ENCODE measurements around the gene CIITA. TPM values are rescaled to one million over a fixed set of nuclear protein-coding genes. Genes with fewer than 3 reads are reported as not detected.
A peak's percentile ranks its signal among the peaks of the same experiment; 100 is the strongest.

The CIITA gene
- total and polyA plus RNA-seq, 4 experiments from 2014 or later: 0.08 to 1.6 (median 1.5) TPM

DNA sequence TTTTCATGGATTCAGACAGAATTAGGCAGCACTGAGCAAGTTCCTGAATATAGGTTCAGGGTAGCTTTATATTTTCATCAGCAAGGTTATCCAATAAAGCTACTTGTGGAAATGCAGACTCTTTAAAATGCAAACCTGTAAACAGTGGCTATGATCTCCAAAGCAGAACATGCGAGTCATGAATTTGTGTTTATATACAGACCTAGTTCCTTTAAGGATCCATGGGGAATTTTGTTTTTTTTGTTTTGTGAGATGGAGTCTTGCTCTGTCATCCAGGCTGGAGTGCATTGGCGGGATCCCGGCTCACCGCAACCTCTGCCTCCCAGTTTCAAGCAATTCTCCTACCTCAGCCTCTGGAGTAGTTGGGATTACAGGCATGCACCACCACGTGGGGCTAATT is 82.2 kb downstream of the CIITA start:
- peaks cover 22% of the 10 kb centered on the region for H3K4me1 ChIP-seq (ENCODE audit: insufficient read depth, low read length)
- H3K27me3 Mint-ChIP-seq: no peaks in the 10 kb centered on the region
- H3K36me3 Mint-ChIP-seq: peaks cover 33 to 44% of the 10 kb centered on the region in 2 donors
- no peaks in the 10 kb centered on the region for H3K27me3 ChIP-seq (ENCODE audit: insufficient read depth, low read length)
- no peak overlapping the region for H3K27ac ChIP-seq (ENCODE audit: low read depth, low read length)
- ChIA-PET POLR2A (ENCODE audit: partially characterized antibody) (interaction anchor here (0.6 kb wide), 1 partner anchor 756 kb away, joined by 3 read pairs; no protein-coding TSS in a partner anchor), CTCF (ENCODE audit: partially characterized antibody) (interaction anchor here (0.6 to 11.6 kb wide), 5 partner anchors 8 to 397 kb away, joined by 3 to 120 read pairs (median 4); no protein-coding TSS in a partner anchor)
- H3K36me3 ChIP-seq (ENCODE audit: insufficient read depth, low read length): peaks cover 31% of the 10 kb centered on the region
- H3K9me3 ChIP-seq (ENCODE audit: control insufficient read depth in 1 of 2, low read length in 2 of 2): no peaks in the 10 kb centered on the region
- no peaks in the 10 kb centered on the region for H3K9me3 Mint-ChIP-seq
- H3K27ac Mint-ChIP-seq: no peak overlapping the region
- H3K4me1 Mint-ChIP-seq: peaks cover 17 to 35% (median 28%) of the 10 kb centered on the region in 4 donors
- intact Hi-C loops (cut with micrococcal nuclease): no loop called here
- H3K4me3 ChIP-seq (ENCODE audit: low read length in 2 of 2): no peak overlapping the region
- H3K4me3 Mint-ChIP-seq: no peak overlapping the region
- no peak for DNase-seq

DNA sequence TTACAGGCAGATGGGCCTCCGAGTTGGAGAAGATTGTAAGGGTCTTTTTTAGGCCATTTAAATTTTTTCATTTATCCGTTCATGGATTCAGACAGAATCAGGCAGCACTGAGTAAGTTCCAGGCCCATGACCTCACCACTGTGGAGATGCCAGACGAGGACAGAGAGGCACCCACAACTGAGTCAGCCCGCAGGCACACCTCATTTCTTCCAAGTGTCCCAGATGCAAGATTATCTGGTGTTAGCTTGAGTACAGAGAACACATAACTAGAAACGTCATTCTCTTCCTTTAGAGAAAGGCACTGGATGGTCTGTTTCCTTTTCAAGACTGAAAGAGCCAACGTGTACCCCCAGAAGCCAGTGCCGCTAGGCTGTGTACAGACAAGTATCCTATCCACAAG is 84.2 kb downstream of the CIITA start:
- H3K4me1 ChIP-seq (ENCODE audit: insufficient read depth, low read length): peaks cover 34% of the 10 kb centered on the region
- intact Hi-C loops (cut with micrococcal nuclease): loop anchor here (5.0 kb wide), 2 partner anchors 571 to 1106 kb away; no protein-coding TSS in a partner anchor
- ChIA-PET CTCF (ENCODE audit: partially characterized antibody) (interaction anchor here (0.9 to 13.2 kb wide), 6 partner anchors 10 to 753 kb away, joined by 3 to 197 read pairs (median 53); partner anchors contain the start of gene SOCS1), POLR2A (ENCODE audit: partially characterized antibody) (no interaction called here)
- Mint-ChIP-seq H3K27ac (peak overlapping the region in 2 of 7 donors; percentile 32 to 47), H3K4me1 (peaks cover 24 to 43% (median 35%) of the 10 kb centered on the region in 4 donors), H3K9me3 (no peaks in the 10 kb centered on the region), H3K36me3 (peaks cover 37 to 50% of the 10 kb centered on the region in 2 donors), H3K4me3 (no peak overlapping the region), H3K27me3 (no peaks in the 10 kb centered on the region)
- no peaks in the 10 kb centered on the region for H3K9me3 ChIP-seq (ENCODE audit: control insufficient read depth in 1 of 2, low read length in 2 of 2)
- no peak overlapping the region for H3K27ac ChIP-seq (ENCODE audit: low read depth, low read length)
- no peaks in the 10 kb centered on the region for H3K27me3 ChIP-seq (ENCODE audit: insufficient read depth, low read length)
- DNase-seq: no peak
- no peak overlapping the region for H3K4me3 ChIP-seq (ENCODE audit: low read length in 2 of 2)
- peaks cover 31% of the 10 kb centered on the region for H3K36me3 ChIP-seq (ENCODE audit: insufficient read depth, low read length)

DNA sequence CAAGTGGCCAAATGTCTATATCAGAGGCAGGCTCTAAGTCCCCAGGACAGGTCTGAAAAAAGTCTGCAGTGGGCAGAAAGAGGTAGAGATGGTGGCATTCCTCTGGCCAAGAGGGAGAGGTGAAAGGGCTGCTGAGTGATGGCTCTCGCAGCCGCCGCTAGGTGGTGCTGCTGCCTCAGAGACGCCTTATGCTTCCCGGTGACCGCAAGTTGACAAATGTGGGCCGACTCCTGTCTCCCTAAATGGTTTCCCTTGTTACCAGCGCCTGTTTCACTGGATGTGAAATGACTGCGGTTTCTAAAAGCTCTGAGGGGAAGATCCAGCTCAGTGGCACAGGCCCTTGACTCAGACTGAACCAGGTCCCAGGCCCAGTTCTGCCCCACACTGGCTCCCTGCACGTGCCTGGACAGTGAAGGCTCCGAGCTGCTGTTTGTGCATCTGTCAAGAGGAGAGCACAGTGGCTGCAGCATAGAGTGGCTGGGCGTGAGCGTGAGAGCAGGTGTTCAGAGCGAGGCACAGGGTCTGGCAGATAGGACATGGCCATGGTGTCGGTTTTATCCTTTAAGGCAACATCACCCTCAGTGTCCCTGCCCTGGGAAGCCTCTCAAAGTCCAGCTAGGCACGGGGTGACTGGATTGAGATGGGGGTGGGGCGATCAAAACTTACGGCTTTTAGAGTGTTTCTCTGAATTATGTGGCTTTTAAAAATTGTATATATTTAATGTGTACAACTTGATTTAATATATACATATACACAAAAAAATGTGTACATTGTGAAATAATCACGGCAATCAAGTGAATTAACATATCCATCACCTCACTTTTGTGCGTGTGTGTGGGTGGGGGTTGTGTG is 87.3 kb downstream of the CIITA start:
- Mint-ChIP-seq H3K36me3 (peaks cover 31 to 54% of the 10 kb centered on the region in 2 donors), H3K4me3 (peak overlapping the region in 7 of 8 donors; percentile 68 to 83 (median 75)), H3K27me3 (no peaks in the 10 kb centered on the region), H3K4me1 (peaks cover 21 to 39% (median 26%) of the 10 kb centered on the region in 4 donors), H3K27ac (peak overlapping the region; percentile 88 to 95 (median 92)), H3K9me3 (no peaks in the 10 kb centered on the region)
- H3K27ac ChIP-seq (ENCODE audit: low read depth, low read length): peak overlapping the region; percentile 63
- intact Hi-C loops (cut with micrococcal nuclease): loop anchor here (1.0 to 5.0 kb wide), 9 partner anchors 294 to 1103 kb away; no protein-coding TSS in a partner anchor
- peaks cover 15% of the 10 kb centered on the region for H3K36me3 ChIP-seq (ENCODE audit: insufficient read depth, low read length)
- peaks cover 20% of the 10 kb centered on the region for H3K4me1 ChIP-seq (ENCODE audit: insufficient read depth, low read length)
- DNase-seq: peak; percentile 71 to 82 (median 77)
- H3K9me3 ChIP-seq (ENCODE audit: control insufficient read depth in 1 of 2, low read length in 2 of 2): no peaks in the 10 kb centered on the region
- ChIA-PET CTCF (ENCODE audit: partially characterized antibody) (interaction anchor here (0.8 to 13.2 kb wide), 48 partner anchors 8 to 1131 kb away, joined by 3 to 197 read pairs (median 4); partner anchors contain the start of genes CLEC16A, SOCS1 and TXNDC11), POLR2A (ENCODE audit: partially characterized antibody) (interaction anchor here (0.9 to 7.3 kb wide), 11 partner anchors 14 to 394 kb away, joined by 3 to 83 read pairs (median 5); partner anchors contain the start of genes CLEC16A, DEXI, RMI2 and SOCS1)
- H3K4me3 ChIP-seq (ENCODE audit: low read length in 2 of 2): peak overlapping the region in 1 of 2 donors; percentile 39
- H3K27me3 ChIP-seq (ENCODE audit: insufficient read depth, low read length): no peaks in the 10 kb centered on the region

DNA sequence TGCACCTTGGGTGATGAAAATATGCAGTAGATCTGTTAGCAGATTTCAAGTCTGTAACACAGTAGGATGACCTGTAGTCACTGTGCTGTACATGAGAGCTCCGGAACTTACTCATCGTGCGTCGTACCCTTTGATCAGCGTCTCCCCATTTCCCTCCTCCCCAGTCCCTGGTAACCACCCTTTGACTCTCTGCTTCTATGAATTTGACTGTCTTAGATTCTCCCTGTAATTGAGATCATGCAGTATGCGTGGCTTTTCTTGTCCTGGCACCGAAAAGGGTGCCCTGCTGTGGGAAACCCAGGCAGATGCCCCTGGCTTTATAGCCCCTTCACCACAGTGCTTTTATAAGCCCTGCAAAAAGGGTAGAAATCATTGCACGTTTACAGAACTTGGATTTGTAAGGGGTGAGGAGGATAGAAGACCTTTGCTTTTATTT is 87.9 kb downstream of the CIITA start:
- POLR2A ChIA-PET (ENCODE audit: partially characterized antibody): interaction anchor here (0.9 to 7.3 kb wide), 8 partner anchors 22 to 394 kb away, joined by 3 to 83 read pairs (median 6); partner anchors contain the start of genes DEXI, RMI2 and SOCS1
- intact Hi-C loops (cut with micrococcal nuclease): loop anchor here (1.0 to 5.0 kb wide), 9 partner anchors 293 to 1102 kb away; no protein-coding TSS in a partner anchor
- CTCF ChIA-PET (ENCODE audit: partially characterized antibody): interaction anchor here (0.8 to 13.2 kb wide), 30 partner anchors 8 to 750 kb away, joined by 3 to 197 read pairs (median 6); partner anchors contain the start of gene SOCS1
- H3K4me1 Mint-ChIP-seq: peaks cover 21 to 39% (median 26%) of the 10 kb centered on the region in 4 donors
- H3K4me3 Mint-ChIP-seq: peak overlapping the region in 7 of 8 donors; percentile 3 to 83 (median 68)
- peaks cover 15% of the 10 kb centered on the region for H3K36me3 ChIP-seq (ENCODE audit: insufficient read depth, low read length)
- peak; percentile 65 to 91 (median 75) for DNase-seq
- H3K36me3 Mint-ChIP-seq: peaks cover 32 to 52% of the 10 kb centered on the region in 2 donors
- H3K27me3 ChIP-seq (ENCODE audit: insufficient read depth, low read length): no peaks in the 10 kb centered on the region
- no peaks in the 10 kb centered on the region for H3K9me3 ChIP-seq (ENCODE audit: control insufficient read depth in 1 of 2, low read length in 2 of 2)
- H3K27me3 Mint-ChIP-seq: no peaks in the 10 kb centered on the region
- peaks cover 20% of the 10 kb centered on the region for H3K4me1 ChIP-seq (ENCODE audit: insufficient read depth, low read length)
- no peak overlapping the region for H3K4me3 ChIP-seq (ENCODE audit: low read length in 2 of 2)
- peak overlapping the region; percentile 88 to 95 (median 92) for H3K27ac Mint-ChIP-seq
- H3K27ac ChIP-seq (ENCODE audit: low read depth, low read length): peak overlapping the region; percentile 45
- H3K9me3 Mint-ChIP-seq: no peaks in the 10 kb centered on the region

DNA sequence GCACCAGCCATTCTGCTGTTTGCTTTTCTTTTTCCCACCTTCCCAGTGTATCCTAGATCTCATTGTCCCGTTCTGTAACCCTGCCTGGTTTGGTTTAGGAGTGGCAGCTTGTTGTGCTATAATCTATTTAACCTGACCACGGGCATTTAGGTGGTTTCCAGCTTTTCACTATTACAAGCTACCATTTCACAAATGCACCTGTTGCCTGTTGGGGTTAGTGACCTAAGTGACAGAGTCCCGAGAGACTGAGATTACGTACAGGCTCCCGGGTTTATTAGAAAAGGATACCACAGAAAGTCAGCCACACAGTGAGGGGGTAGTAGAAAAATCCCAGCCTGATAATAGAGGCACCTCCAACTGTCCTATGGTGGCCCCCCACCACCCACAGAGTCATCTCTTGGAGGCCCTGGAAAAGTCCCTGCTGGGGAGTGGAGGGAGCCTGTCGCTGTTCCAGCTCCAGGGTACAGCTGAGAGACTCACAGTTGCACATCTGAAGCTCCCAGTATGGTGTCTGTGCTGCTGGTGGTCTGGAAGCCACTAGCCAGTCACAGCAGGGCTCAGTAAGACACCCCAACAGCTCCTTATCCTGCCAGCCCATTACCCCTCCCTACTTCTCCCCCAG is 88.5 kb downstream of the CIITA start:
- Mint-ChIP-seq H3K27ac (peak overlapping the region; percentile 88 to 95 (median 92)), H3K4me3 (peak overlapping the region in 3 of 8 donors; percentile 60 to 83 (median 82)), H3K36me3 (peaks cover 35 to 50% of the 10 kb centered on the region in 2 donors), H3K27me3 (no peaks in the 10 kb centered on the region), H3K9me3 (no peaks in the 10 kb centered on the region), H3K4me1 (peaks cover 21 to 35% (median 26%) of the 10 kb centered on the region in 4 donors)
- Histone ChIP-seq H3K27me3 (ENCODE audit: insufficient read depth, low read length) (no peaks in the 10 kb centered on the region), H3K4me1 (ENCODE audit: insufficient read depth, low read length) (peaks cover 20% of the 10 kb centered on the region), H3K27ac (ENCODE audit: low read depth, low read length) (peak overlapping the region; percentile 45), H3K36me3 (ENCODE audit: insufficient read depth, low read length) (peaks cover 15% of the 10 kb centered on the region), H3K4me3 (ENCODE audit: low read length in 2 of 2) (no peak overlapping the region), H3K9me3 (ENCODE audit: control insufficient read depth in 1 of 2, low read length in 2 of 2) (no peaks in the 10 kb centered on the region)
- ChIA-PET POLR2A (ENCODE audit: partially characterized antibody) (interaction anchor here (1.3 to 7.3 kb wide), 6 partner anchors 23 to 390 kb away, joined by 3 to 83 read pairs (median 7); partner anchors contain the start of genes DEXI, RMI2 and SOCS1), CTCF (ENCODE audit: partially characterized antibody) (interaction anchor here (0.7 to 13.2 kb wide), 18 partner anchors 15 to 749 kb away, joined by 3 to 197 read pairs (median 14); partner anchors contain the start of genes SOCS1 and TNP2)
- intact Hi-C loops (cut with micrococcal nuclease): loop anchor here (2.0 kb wide), 2 partner anchors 331 to 439 kb away; no protein-coding TSS in a partner anchor
- DNase-seq: peak in 1 of 5 donors; percentile 61

DNA sequence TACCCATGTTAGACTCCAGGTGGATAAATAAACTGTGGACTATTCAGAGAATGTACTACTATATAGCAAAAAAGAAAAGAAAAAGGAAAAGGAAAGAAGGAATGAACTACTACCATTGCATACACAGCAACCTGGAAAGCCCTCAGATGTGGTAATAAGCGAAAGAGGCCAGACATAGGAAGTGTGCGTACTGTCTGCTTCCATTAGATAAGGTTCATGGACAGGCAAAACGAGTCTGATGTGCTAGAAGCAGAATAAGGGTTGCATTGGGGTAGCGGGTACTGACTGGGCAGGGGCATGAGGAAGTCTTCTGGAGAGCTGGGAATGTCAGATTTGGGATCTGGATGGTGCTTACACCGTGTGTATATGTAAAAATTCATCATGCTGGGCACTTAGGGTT is 89.1 kb downstream of the CIITA start:
- H3K4me3 Mint-ChIP-seq: peak overlapping the region in 1 of 8 donors; percentile 21
- ChIA-PET POLR2A (ENCODE audit: partially characterized antibody) (interaction anchor here (7.3 kb wide), 1 partner anchor 290 kb away, joined by 83 read pairs; the partner anchor contains the start of gene SOCS1), CTCF (ENCODE audit: partially characterized antibody) (interaction anchor here (1.1 to 13.2 kb wide), 6 partner anchors 14 to 406 kb away, joined by 3 to 197 read pairs (median 52); partner anchors contain the start of gene SOCS1)
- H3K27ac Mint-ChIP-seq: peak overlapping the region; percentile 26 to 91 (median 47)
- H3K36me3 ChIP-seq (ENCODE audit: insufficient read depth, low read length): peaks cover 15% of the 10 kb centered on the region
- peaks cover 20% of the 10 kb centered on the region for H3K4me1 ChIP-seq (ENCODE audit: insufficient read depth, low read length)
- H3K4me1 Mint-ChIP-seq: peaks cover 21 to 35% (median 26%) of the 10 kb centered on the region in 4 donors
- no peaks in the 10 kb centered on the region for H3K27me3 ChIP-seq (ENCODE audit: insufficient read depth, low read length)
- DNase-seq: no peak
- H3K36me3 Mint-ChIP-seq: peaks cover 35 to 49% of the 10 kb centered on the region in 2 donors
- intact Hi-C loops (cut with micrococcal nuclease): no loop called here
- no peak overlapping the region for H3K27ac ChIP-seq (ENCODE audit: low read depth, low read length)
- no peaks in the 10 kb centered on the region for H3K9me3 Mint-ChIP-seq
- H3K4me3 ChIP-seq (ENCODE audit: low read length in 2 of 2): no peak overlapping the region
- H3K9me3 ChIP-seq (ENCODE audit: control insufficient read depth in 1 of 2, low read length in 2 of 2): no peaks in the 10 kb centered on the region
- H3K27me3 Mint-ChIP-seq: no peaks in the 10 kb centered on the region
